HCT116 (cell line): ENCODE measurements around the gene CDH9. TPM values are rescaled to one million over a fixed set of nuclear protein-coding genes. Genes with fewer than 3 reads are reported as not detected.

Experiments used
- ATAC-seq: fragments of 200-7000 bp; cut with Tn5 transposase; 2 replicates; pipeline ENCODE4 v1.9.1; 2020; ENCODE audit warnings: mild to moderate bottlenecking, moderate library complexity
- BruUV-seq: library from RNA; stranded (reverse); fragments of 400-500 nt; replicated peaks from 2 replicates; lab custom pipeline; 2021; lab: Mats Ljungman, UMichigan
- CTCF ChIA-PET: fragments of 300-600 bp; sonication (Branson Sonifier 250); formaldehyde crosslinking; loops from one replicate; lab custom pipeline; 2021; ENCODE audit warnings: antibody characterized with exemption; lab: Charles Lee
- POLR2A ChIA-PET: fragments of 300-600, 350-600 bp; sonication (Branson Sonifier 250); formaldehyde crosslinking; loops from one replicate; lab custom pipeline; 2021; ENCODE audit warnings: antibody characterized with exemption; lab: Charles Lee
- RAD21 ChIA-PET, 2 experiments: fragments of 300-600 bp; sonication (Branson Sonifier 250); formaldehyde crosslinking; loops; one replicate each; lab custom pipeline; 2023; ENCODE audit warnings: low total read pairs in 2 of 2; ENCODE audit not compliant: uncharacterized antibody in 2 of 2, unreplicated experiment in 2 of 2, low non-redundant PET in 1 of 2; lab: Charles Lee
- DNase-seq: peaks from one replicate; pipeline ENCODE4 v3.0.0-alpha.2; 2010; ENCODE audit warnings: low read depth, low spot score
- H2AFZ ChIP-seq: fragments of 200-600 bp; shearing (Covaris generic), sonication (generic); 2 replicates; pipeline ENCODE4 v1.6.1; 2017; ENCODE audit warnings: low read depth, mixed run types, mixed read lengths, antibody characterized with exemption, low read length; ENCODE audit not compliant: poor library complexity, severe bottlenecking
- H3K27ac ChIP-seq: 2 replicates; pipeline ENCODE4 v1.5.1; 2012; ENCODE audit warnings: low read depth, low read length
- H3K27me3 ChIP-seq: fragments of 200-600 bp; sonication (generic); 2 replicates; pipeline ENCODE4 v1.6.1; 2016; ENCODE audit warnings: mixed run types, low read length, mixed read lengths; ENCODE audit not compliant: insufficient read depth
- H3K36me3 ChIP-seq, 2 experiments: fragments of 200-500 bp in 1 of 2; fragments of 200-600 bp in 1 of 2; sonication (Bioruptor generic) in 1 of 2; sonication (generic) in 1 of 2; 2 replicates each; pipeline versions ENCODE4 v1.5.1 to v1.6.1; 2014 to 2016; ENCODE audit warnings: low read length in 2 of 2, inconsistent platforms in 1 of 2, mixed read lengths in 1 of 2, mixed run types in 1 of 2; ENCODE audit not compliant: insufficient read depth in 2 of 2, control insufficient read depth in 1 of 2
- H3K4me1 ChIP-seq, 2 experiments: fragments of 200-600 bp in 1 of 2; sonication (generic) in 1 of 2; 2 replicates each; pipeline versions ENCODE4 v1.5.1 to v1.6.1; 2012 to 2017; ENCODE audit warnings: low read length in 2 of 2, inconsistent platforms in 1 of 2, mild to moderate bottlenecking in 1 of 2, mixed read lengths in 1 of 2, mixed run types in 1 of 2, moderate library complexity in 1 of 2; ENCODE audit not compliant: insufficient read depth in 2 of 2, control insufficient read depth in 1 of 2
- H3K4me2 ChIP-seq: fragments of 200-600 bp; sonication (generic); 2 replicates; pipeline ENCODE4 v1.6.1; 2017; ENCODE audit warnings: mixed run types, low read length, mixed read lengths
- H3K4me3 ChIP-seq, 2 experiments: fragments of 200-600 bp in 1 of 2; sonication (generic) in 1 of 2; replicated peaks in 1 of 2; 2 replicates each; pipeline ENCODE4 v1.5.1; 2011 to 2016; ENCODE audit warnings: low read length in 2 of 2, control low read depth in 1 of 2, low read depth in 1 of 2, mild to moderate bottlenecking in 1 of 2, mixed read lengths in 1 of 2, mixed run types in 1 of 2
- H3K79me2 ChIP-seq: fragments of 200-600 bp; sonication (generic); 2 replicates; pipeline ENCODE4 v1.6.1; 2017; ENCODE audit warnings: mild to moderate bottlenecking, mixed run types, low read length, moderate library complexity, mixed read lengths; ENCODE audit not compliant: insufficient read depth
- H3K9ac ChIP-seq: fragments of 200-600 bp; sonication (generic); 2 replicates; pipeline ENCODE4 v1.6.1; 2016; ENCODE audit warnings: low read length, mixed read lengths
- H3K9me2 ChIP-seq: fragments of 200-600 bp; sonication (generic), shearing (Covaris generic); 2 replicates; pipeline ENCODE4 v1.6.1; 2017; ENCODE audit warnings: mixed run types, mild to moderate bottlenecking, moderate library complexity; ENCODE audit not compliant: insufficient read depth
- H3K9me3 ChIP-seq, 2 experiments: fragments of 200-500 bp in 1 of 2; fragments of 200-600 bp in 1 of 2; sonication (Bioruptor generic) in 1 of 2; sonication (generic) in 1 of 2; 2 replicates each; pipeline ENCODE4 v1.6.1; 2014 to 2017; ENCODE audit warnings: low read length in 2 of 2, mixed read lengths in 2 of 2, inconsistent platforms in 1 of 2, low read depth in 1 of 2, mild to moderate bottlenecking in 1 of 2, mixed run types in 1 of 2, moderate library complexity in 1 of 2; ENCODE audit not compliant: control insufficient read depth in 1 of 2, insufficient read depth in 1 of 2
- H4K20me1 ChIP-seq: fragments of 200-600 bp; sonication (generic), shearing (Covaris generic); 2 replicates; pipeline ENCODE4 v1.6.1; 2017; ENCODE audit warnings: mixed run types, mild to moderate bottlenecking, moderate library complexity; ENCODE audit not compliant: insufficient read depth
- ATF3 ChIP-seq: IDR thresholded peaks from 2 replicates; pipeline ENCODE4 v1.6.1; 2012
- CEBPB ChIP-seq: IDR thresholded peaks from 2 replicates; pipeline ENCODE4 v1.6.1; 2012; ENCODE audit warnings: low read depth
- ELF1 ChIP-seq: IDR thresholded peaks from 2 replicates; pipeline ENCODE4 v1.6.1; 2012; ENCODE audit warnings: low read depth, borderline replicate concordance
- EZH2 ChIP-seq: fragments of 200-600 bp; sonication (generic); IDR thresholded peaks from 2 replicates; pipeline ENCODE4 v1.6.1; 2017; ENCODE audit warnings: antibody characterized with exemption, mixed run types
- REST ChIP-seq: IDR thresholded peaks from 2 replicates; pipeline ENCODE4 v1.6.1; 2012; ENCODE audit warnings: low read depth
- SIN3A ChIP-seq: IDR thresholded peaks from 2 replicates; pipeline ENCODE4 v1.6.1; 2012; ENCODE audit warnings: low read depth
- SRF ChIP-seq: IDR thresholded peaks from 2 replicates; pipeline ENCODE4 v1.6.1; 2012; ENCODE audit warnings: low read depth
- ZBTB33 ChIP-seq: IDR thresholded peaks from 2 replicates; pipeline ENCODE4 v1.6.1; 2011; ENCODE audit warnings: mild to moderate bottlenecking, low read length, moderate library complexity; ENCODE audit not compliant: insufficient replicate concordance; ENCODE audit errors: extremely low read depth
- ZFX ChIP-seq: fragments of 450-650 bp; IDR thresholded peaks from 2 replicates; pipeline ENCODE4 v1.6.1; 2017
- intact Hi-C: fragments of 100-400 bp; cut with micrococcal nuclease; formaldehyde crosslinking; loops from 2 replicates; pipeline ENCODE4 v1.10.0; 2022
- total RNA-seq: library from RNA; stranded (reverse); gene quantifications from one replicate; pipeline ENCODE4 v1.2.1, GENCODE V29; 2021; ENCODE audit not compliant: unreplicated experiment

The CDH9 gene
- total RNA-seq, 1 experiment from 2014 or later, result not detected

GRCh38 chr5:26884481-26884880 lies 153.9 kb downstream of the CDH9 start:
- Histone ChIP-seq H2AFZ (no peak overlapping the region), H4K20me1 (no peaks in the 10 kb centered on the region), H3K79me2 (no peaks in the 10 kb centered on the region), H3K9ac (no peak overlapping the region), H3K4me1 (no peaks in the 10 kb centered on the region), H3K9me3 (peaks cover 9 to 21% of the 10 kb centered on the region in 2 experiments; a peak in 2 of 4 replicates), H3K9me2 (no peaks in the 10 kb centered on the region), H3K4me3 (no peak overlapping the region), H3K27me3 (no peaks in the 10 kb centered on the region), H3K27ac (no peak overlapping the region), H3K36me3 (no peaks in the 10 kb centered on the region), H3K4me2 (no peak overlapping the region)
- CTCF ChIA-PET, result no interaction called here
- intact Hi-C loops, result no loop called here
- ATAC-seq (no peak), DNase-seq (no peak)
- no peak for TF ChIP-seq ZFX
- no peak for TF ChIP-seq EZH2
- TF ChIP-seq ZBTB33, result no peak
- no peak for TF ChIP-seq ELF1
- POLR2A ChIA-PET, result no interaction called here
- BruUV-seq, result no TSS peak
- RAD21 ChIA-PET, result no interaction called here

- Histone ChIP-seq H3K79me2 (no peaks in the 10 kb centered on the region), H2AFZ (no peak overlapping the region), H3K27ac (no peak overlapping the region), H3K9ac (no peak overlapping the region), H4K20me1 (no peaks in the 10 kb centered on the region), H3K4me2 (no peak overlapping the region), H3K27me3 (no peaks in the 10 kb centered on the region), H3K9me2 (no peaks in the 10 kb centered on the region), H3K9me3 (peaks cover 6 to 18% of the 10 kb centered on the region in 2 experiments; a peak in 2 of 4 replicates), H3K4me1 (no peaks in the 10 kb centered on the region), H3K36me3 (no peaks in the 10 kb centered on the region), H3K4me3 (no peak overlapping the region)
- ATAC-seq (no peak), DNase-seq (no peak)
- intact Hi-C loops, result no loop called here
- CTCF ChIA-PET, result no interaction called here
- POLR2A ChIA-PET, result no interaction called here
- RAD21 ChIA-PET, result no interaction called here
- TF ChIP-seq ATF3 (no peak), ZBTB33 (no peak), REST (no peak), CEBPB (no peak), SIN3A (no peak), SRF (no peak)
- BruUV-seq, result no TSS peak
These were observed 155.0 kb downstream of the CDH9 start for GRCh38 chr5:26883375-26883774.
